ENCODE measurements around the gene NAV2. TPM values are rescaled to one million over a fixed set of nuclear protein-coding genes. Genes with fewer than 3 reads are reported as not detected.
A peak's percentile ranks its signal among the peaks of the same experiment; 100 is the strongest.

NAV2 gene
- total RNA-seq, 1 donor from 2014 or later: 9.6 TPM

DNA sequence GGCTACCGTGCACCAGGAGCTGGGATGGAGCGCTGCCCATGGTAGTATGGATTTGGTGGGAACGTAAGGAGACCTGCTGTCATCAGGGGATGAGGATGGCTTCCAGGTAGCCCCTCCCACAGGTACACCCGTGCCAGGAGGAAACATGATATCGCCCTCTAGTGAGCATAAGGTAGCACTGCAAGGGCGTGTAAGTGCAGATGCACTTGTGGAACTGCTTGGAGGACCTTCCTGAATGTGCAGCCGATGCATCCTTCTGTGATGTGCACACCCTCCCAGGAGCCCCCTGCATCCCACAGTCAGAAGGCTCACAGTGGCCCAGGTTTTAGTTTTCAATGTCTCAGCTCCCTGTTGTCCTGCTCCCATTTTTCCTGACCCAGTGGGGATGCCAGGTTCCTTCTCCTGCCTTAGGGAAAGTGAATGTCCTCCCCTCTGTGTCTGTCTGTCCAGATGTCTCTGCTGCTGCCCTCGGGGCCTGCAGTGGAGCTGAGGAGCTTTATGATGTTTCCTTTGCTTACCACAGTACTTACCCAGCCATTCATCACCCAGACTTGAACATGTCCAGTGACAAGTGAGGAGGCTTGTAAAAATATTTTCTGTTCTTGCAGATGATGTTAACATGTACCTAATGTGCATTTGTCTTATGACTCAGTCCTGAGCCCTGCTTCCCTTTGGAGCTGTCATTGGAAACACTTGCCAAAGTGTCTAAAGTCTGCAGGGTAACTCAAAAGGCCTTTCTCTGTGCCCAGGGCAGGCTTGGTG lies 398.5 kb downstream of the NAV2 start:
- no peak for TF ChIP-seq EZH2phosphoT487 (IDR thresholded peaks at IDR 0.05)
- TF ChIP-seq, protein P1, sequence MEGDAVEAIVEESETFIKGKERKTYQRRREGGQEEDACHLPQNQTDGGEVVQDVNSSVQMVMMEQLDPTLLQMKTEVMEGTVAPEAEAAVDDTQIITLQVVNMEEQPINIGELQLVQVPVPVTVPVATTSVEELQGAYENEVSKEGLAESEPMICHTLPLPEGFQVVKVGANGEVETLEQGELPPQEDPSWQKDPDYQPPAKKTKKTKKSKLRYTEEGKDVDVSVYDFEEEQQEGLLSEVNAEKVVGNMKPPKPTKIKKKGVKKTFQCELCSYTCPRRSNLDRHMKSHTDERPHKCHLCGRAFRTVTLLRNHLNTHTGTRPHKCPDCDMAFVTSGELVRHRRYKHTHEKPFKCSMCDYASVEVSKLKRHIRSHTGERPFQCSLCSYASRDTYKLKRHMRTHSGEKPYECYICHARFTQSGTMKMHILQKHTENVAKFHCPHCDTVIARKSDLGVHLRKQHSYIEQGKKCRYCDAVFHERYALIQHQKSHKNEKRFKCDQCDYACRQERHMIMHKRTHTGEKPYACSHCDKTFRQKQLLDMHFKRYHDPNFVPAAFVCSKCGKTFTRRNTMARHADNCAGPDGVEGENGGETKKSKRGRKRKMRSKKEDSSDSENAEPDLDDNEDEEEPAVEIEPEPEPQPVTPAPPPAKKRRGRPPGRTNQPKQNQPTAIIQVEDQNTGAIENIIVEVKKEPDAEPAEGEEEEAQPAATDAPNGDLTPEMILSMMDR (IDR thresholded peaks at IDR 0.05): peak; percentile 90
- no peak for TF ChIP-seq EZH2 (IDR thresholded peaks at IDR 0.05)
- no peaks in the 10 kb centered on the region for H3K27me3 ChIP-seq
- no peak overlapping the region for H3K9ac ChIP-seq
- no peak overlapping the region for H3K4me2 ChIP-seq
- H3K27me3 Mint-ChIP-seq (ENCODE audit: insufficient read depth, low read depth): peaks cover 2% of the 10 kb centered on the region
- DNase-seq (ENCODE audit: low spot score): peak; percentile 76
- H3K27ac Mint-ChIP-seq: no peak overlapping the region
- no peaks in the 10 kb centered on the region for H3K4me1 ChIP-seq
- H3K79me2 ChIP-seq (ENCODE audit: low read depth): no peaks in the 10 kb centered on the region
- peaks cover 14% of the 10 kb centered on the region for H3K36me3 Mint-ChIP-seq
- H3K4me3 Mint-ChIP-seq: no peak overlapping the region
- no peaks in the 10 kb centered on the region for H3F3A ChIP-seq (ENCODE audit: low read depth)
- H3K9me3 ChIP-seq (ENCODE audit: low read depth): no peaks in the 10 kb centered on the region
- H3K9me3 Mint-ChIP-seq: no peaks in the 10 kb centered on the region
- H4K20me1 ChIP-seq (ENCODE audit: low read depth): peaks cover 5% of the 10 kb centered on the region
- H2AFZ ChIP-seq (replicated peaks): no peak overlapping the region
- H3K27ac ChIP-seq: no peak overlapping the region
- peaks cover 5% of the 10 kb centered on the region for H3K4me1 Mint-ChIP-seq
- H3K4me3 ChIP-seq: no peak overlapping the region
- H3K36me3 ChIP-seq: no peaks in the 10 kb centered on the region

DNA sequence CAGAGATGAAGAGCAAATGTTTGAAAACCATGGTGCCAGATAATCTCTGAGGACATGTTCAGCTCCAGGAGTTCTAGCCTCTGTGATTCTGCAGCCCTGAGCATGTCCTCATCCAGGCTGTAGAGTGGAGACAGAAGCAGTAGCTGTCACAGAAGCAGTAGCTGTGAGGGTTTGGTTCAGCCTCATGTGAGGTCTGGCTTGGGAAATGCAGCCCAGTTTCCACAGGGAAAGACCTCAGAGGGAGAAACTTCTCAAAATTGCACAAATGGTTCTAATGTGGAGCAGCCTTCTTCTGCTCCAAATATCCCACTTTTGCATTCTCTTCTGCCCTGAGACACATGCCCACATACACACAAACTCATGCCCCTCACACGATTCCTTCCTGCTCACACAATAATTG lies 399.2 kb downstream of the NAV2 start:
- H3K27ac ChIP-seq: no peak overlapping the region
- H3K4me2 ChIP-seq: no peak overlapping the region
- no peak overlapping the region for H2AFZ ChIP-seq (replicated peaks)
- H3K4me3 Mint-ChIP-seq: no peak overlapping the region
- no peak overlapping the region for H3K27ac Mint-ChIP-seq
- H3K4me1 ChIP-seq: no peaks in the 10 kb centered on the region
- no peaks in the 10 kb centered on the region for H3K9me3 ChIP-seq (ENCODE audit: low read depth)
- peaks cover 5% of the 10 kb centered on the region for H3K4me1 Mint-ChIP-seq
- peaks cover 2% of the 10 kb centered on the region for H3K27me3 Mint-ChIP-seq (ENCODE audit: insufficient read depth, low read depth)
- no peak for DNase-seq (ENCODE audit: low spot score)
- H3K79me2 ChIP-seq (ENCODE audit: low read depth): no peaks in the 10 kb centered on the region
- H3K27me3 ChIP-seq: no peaks in the 10 kb centered on the region
- H3K9me3 Mint-ChIP-seq: no peaks in the 10 kb centered on the region
- H3F3A ChIP-seq (ENCODE audit: low read depth): no peaks in the 10 kb centered on the region
- peaks cover 14% of the 10 kb centered on the region for H3K36me3 Mint-ChIP-seq
- TF ChIP-seq, protein P1 (IDR thresholded peaks at IDR 0.05): no peak
- TF ChIP-seq EZH2phosphoT487 (IDR thresholded peaks at IDR 0.05) (no peak), EZH2 (IDR thresholded peaks at IDR 0.05) (no peak)
- H3K4me3 ChIP-seq: no peak overlapping the region
- no peaks in the 10 kb centered on the region for H3K36me3 ChIP-seq
- no peak overlapping the region for H3K9ac ChIP-seq
- peaks cover 5% of the 10 kb centered on the region for H4K20me1 ChIP-seq (ENCODE audit: low read depth)

DNA sequence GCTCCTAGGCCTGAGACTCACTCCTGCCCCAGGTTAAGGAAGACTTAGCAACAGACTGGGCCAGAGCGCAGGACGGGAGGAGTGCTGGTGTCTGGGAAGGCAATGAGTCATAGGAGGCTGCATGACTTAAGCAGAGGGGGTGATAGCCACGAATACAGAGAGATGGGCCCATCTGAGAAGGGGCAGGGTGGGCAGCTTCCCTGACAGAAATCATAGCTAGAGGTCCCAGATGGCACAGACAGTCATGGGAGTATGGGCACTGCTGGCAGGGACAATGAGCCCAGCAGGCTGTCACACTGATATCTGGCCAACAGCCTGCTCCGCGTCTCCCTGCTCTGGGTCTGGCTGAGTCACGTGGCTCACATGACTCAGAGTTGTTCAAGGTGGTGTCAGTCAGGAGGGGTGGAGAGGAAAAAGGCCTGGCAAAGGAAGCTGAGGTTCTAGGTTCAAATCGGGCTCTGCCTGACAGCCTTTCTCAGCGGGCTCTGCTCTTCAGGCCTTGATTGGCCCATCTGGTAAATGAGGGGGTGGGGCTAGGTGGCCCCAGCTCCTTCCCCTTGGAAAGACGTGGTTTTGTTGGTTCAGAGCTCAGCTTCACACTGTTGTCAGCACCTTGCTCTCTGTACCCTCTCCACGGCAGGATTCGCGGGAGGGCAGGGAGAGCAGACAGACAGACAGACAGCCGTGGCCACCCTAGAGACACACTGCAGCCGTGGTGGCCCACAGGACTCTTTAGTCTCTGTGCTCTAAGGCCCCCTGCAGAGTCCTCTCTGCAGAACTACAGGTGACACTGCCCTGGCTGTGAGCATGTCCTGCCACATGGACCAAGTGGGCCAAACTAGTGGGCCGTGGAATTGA lies 399.9 kb downstream of the NAV2 start:
- Histone ChIP-seq H2AFZ (replicated peaks) (no peak overlapping the region), H3K36me3 (no peaks in the 10 kb centered on the region), H3K4me2 (no peak overlapping the region)

More for the DNA sequence above, 399.9 kb downstream of the NAV2 start:
- Mint-ChIP-seq H3K4me1 (peaks cover 5% of the 10 kb centered on the region), H3K36me3 (peaks cover 13% of the 10 kb centered on the region), H3K4me3 (no peak overlapping the region), H3K27ac (no peak overlapping the region), H3K27me3 (ENCODE audit: insufficient read depth, low read depth) (peaks cover 2% of the 10 kb centered on the region), H3K9me3 (no peaks in the 10 kb centered on the region)
- Histone ChIP-seq H3K4me1 (no peaks in the 10 kb centered on the region), H3K79me2 (ENCODE audit: low read depth) (no peaks in the 10 kb centered on the region), H3K4me3 (no peak overlapping the region), H3F3A (ENCODE audit: low read depth) (no peaks in the 10 kb centered on the region), H3K27me3 (no peaks in the 10 kb centered on the region), H4K20me1 (ENCODE audit: low read depth) (peaks cover 5% of the 10 kb centered on the region), H3K9me3 (ENCODE audit: low read depth) (no peaks in the 10 kb centered on the region), H3K27ac (no peak overlapping the region), H3K9ac (no peak overlapping the region)
- no peak for TF ChIP-seq EZH2 (IDR thresholded peaks at IDR 0.05)
- DNase-seq (ENCODE audit: low spot score): no peak

Data from neural progenitor cell (in vitro differentiated cells).